K562 (cell line): Measurements from ENCODE around the gene PDIA4. TPM values are rescaled to one million over a fixed set of nuclear protein-coding genes. Genes with fewer than 3 reads are reported as not detected.

Experiments
- ATF2 ChIP-seq: sonication (generic); formaldehyde crosslinking; IDR thresholded peaks from 2 replicates; pipeline ENCODE4 v1.8.1; 2022; ENCODE audit warnings: missing genetic modification reagents
- ATF3 ChIP-seq, 2 experiments: fragments of 450-650 bp in 1 of 2; sonication (generic) in 1 of 2; formaldehyde crosslinking in 1 of 2; IDR thresholded peaks in 1 of 2; conservative IDR thresholded peaks in 1 of 2; 2 replicates each; pipeline versions ENCODE4 v1.6.1 to v1.8.1; 2016 to 2023; ENCODE audit warnings: mild to moderate bottlenecking in 2 of 2, moderate library complexity in 2 of 2, inconsistent platforms in 1 of 2, missing genetic modification reagents in 1 of 2
- BMI1 ChIP-seq: fragments of 150-350 bp; IDR thresholded peaks from 2 replicates; pipeline ENCODE4 v1.6.1; 2014; ENCODE audit warnings: low read length
- CHCHD3 ChIP-seq: fragments of 250-450 bp; sonication (Bioruptor Pico); IDR thresholded peaks from 2 replicates; pipeline ENCODE4 v2.1.2; 2022; ENCODE audit warnings: mild to moderate bottlenecking
- CLOCK ChIP-seq: fragments of 250-450 bp; sonication (Bioruptor Pico); IDR thresholded peaks from 2 replicates; pipeline ENCODE4 v1.4.0; 2020; ENCODE audit warnings: mild to moderate bottlenecking, moderate library complexity, borderline replicate concordance
- DIDO1 ChIP-seq: fragments of 450-650 bp; IDR thresholded peaks from 2 replicates; pipeline ENCODE4 v1.6.1; 2016; ENCODE audit warnings: low read depth, missing biosample characterization, missing genetic modification characterization
- E2F8 ChIP-seq: fragments of 450-650 bp; IDR thresholded peaks from 2 replicates; pipeline ENCODE4 v1.7.1; 2018; ENCODE audit warnings: mild to moderate bottlenecking, low read depth; ENCODE audit not compliant: partially characterized antibody
- ELK3 ChIP-seq: fragments of 450-650 bp; formaldehyde crosslinking; IDR thresholded peaks from 2 replicates; pipeline ENCODE4 v1.4.0; 2020; ENCODE audit warnings: mild to moderate bottlenecking
- IFI16 ChIP-seq: fragments of 250-450 bp; sonication (Bioruptor Pico); IDR thresholded peaks from 2 replicates; pipeline ENCODE4 v2.1.2; 2022; ENCODE audit warnings: mild to moderate bottlenecking, inconsistent platforms
- MCM7 ChIP-seq, 2 experiments: fragments of 450-650 bp; IDR thresholded peaks; 2 replicates each; pipeline ENCODE4 v1.6.1; 2016 to 2018
- MED1 ChIP-seq: sonication (generic); formaldehyde crosslinking; IDR thresholded peaks from 2 replicates; pipeline ENCODE4 v1.8.1; 2023; ENCODE audit warnings: missing genetic modification reagents, borderline replicate concordance
- NFE2L1 ChIP-seq: fragments of 450-650 bp; IDR thresholded peaks from 2 replicates; pipeline ENCODE4 v1.6.1; 2016; ENCODE audit warnings: missing genetic modification characterization, low read depth, mild to moderate bottlenecking, missing compliant biosample characterization, moderate library complexity, borderline replicate concordance
- NR1H2 ChIP-seq: sonication (generic); formaldehyde crosslinking; IDR thresholded peaks from 2 replicates; pipeline ENCODE4 v1.4.0; 2020; ENCODE audit warnings: mild to moderate bottlenecking, missing genetic modification reagents
- PHB2 ChIP-seq: fragments of 450-650 bp; IDR thresholded peaks from 2 replicates; pipeline ENCODE4 v1.6.1; 2017; ENCODE audit warnings: low read depth
- RBM17 ChIP-seq: fragments of 200-400 bp; formaldehyde crosslinking; IDR thresholded peaks from 2 replicates; pipeline ENCODE4 v1.6.1; 2017; ENCODE audit warnings: low read depth, mild to moderate bottlenecking, low read length, borderline replicate concordance
- SRF ChIP-seq, 2 experiments: fragments of 250-450, 450-650 bp in 1 of 2; sonication (Bioruptor Pico) in 1 of 2; sonication (generic) in 1 of 2; formaldehyde crosslinking; IDR thresholded peaks; 2 replicates each; pipeline versions ENCODE4 v1.5.0 to v1.5.1; 2020 to 2022; ENCODE audit warnings: mild to moderate bottlenecking in 1 of 2, missing genetic modification reagents in 1 of 2
- TBL1XR1 ChIP-seq, 2 experiments: IDR thresholded peaks; 2 replicates each; pipeline ENCODE4 v1.6.1; 2012; ENCODE audit warnings: improper control_type of control experiment in 2 of 2, low read length in 2 of 2, mild to moderate bottlenecking in 1 of 2
- TRIM28 ChIP-seq: fragments of 450-650 bp; IDR thresholded peaks from 2 replicates; pipeline ENCODE4 v1.6.1; 2017
- ZNF311 ChIP-seq: fragments of 250-450 bp; sonication (Bioruptor Pico); IDR thresholded peaks from 2 replicates; pipeline ENCODE4 v1.4.0; 2020; ENCODE audit warnings: mild to moderate bottlenecking, moderate library complexity
- polyA plus RNA-seq, 8 experiments: library from polyadenylated mRNA; depleted of rRNA in 4 of 8; stranded (reverse) in 5 of 8; unstranded in 3 of 8; fragments of >200 nt; fragmentation: Nextera tagmentation in 2 of 8; fragmentation: Illumina TruSeq in 1 of 8; extraction: Ambion mirVana in 2 of 8; extraction: Trizol in 1 of 8; gene quantifications; 2 replicates each; pipeline versions ENCODE4 v1.2.1 to v1.2.3, GENCODE V29; 2011 to 2014; ENCODE audit warnings: inconsistent platforms in 1 of 8, missing spikeins in 1 of 8
- total RNA-seq, 7 experiments: library from RNA; depleted of rRNA in 6 of 7; stranded (reverse); fragments of >200 nt in 6 of 7; fragmentation: Illumina TruSeq in 2 of 7; extraction: Trizol in 2 of 7; gene quantifications; 2 replicates each; pipeline versions ENCODE4 v1.2.1 to v1.2.3, GENCODE V29; 2011 to 2021; ENCODE audit warnings: low replicate concordance in 1 of 7

Gene PDIA4
- total and polyA plus RNA-seq, 9 of the 15 experiments (the other 6 are each of a cell fraction or from before 2014, with no cell fraction given), result 9.1 to 175 (median 146) TPM

- no peak for TF ChIP-seq ELK3
- no peak for TF ChIP-seq ATF2
- no peak for TF ChIP-seq NFE2L1 (tag)
- no peak for TF ChIP-seq MED1 (CRISPR knock-in tag)
- TF ChIP-seq NR1H2 (CRISPR knock-in tag), result no peak
- no peak for TF ChIP-seq RBM17
- TF ChIP-seq IFI16 (CRISPR knock-in tag), result no peak
- peak; percentile 18; the same call in 1 of the 2 replicates for TF ChIP-seq TRIM28
- no peak for TF ChIP-seq MCM7 (IDR thresholded peaks at IDR 0.05)
- TF ChIP-seq BMI1, result no peak
- peak; percentile 59 for TF ChIP-seq E2F8
- no peak for TF ChIP-seq CHCHD3 (CRISPR knock-in tag)
- no peak for TF ChIP-seq ZNF311 (CRISPR knock-in tag)
- no peak for TF ChIP-seq ATF3 (IDR thresholded peaks at IDR 0.05)
- TF ChIP-seq ATF3 (CRISPR knock-in tag; conservative IDR thresholded peaks at IDR 0.05), result no peak
- peak in 1 of 2 experiments; percentile 55; a peak in 1 of 4 replicates for TF ChIP-seq TBL1XR1 (IDR thresholded peaks at IDR 0.05; ENCODE audit: low read length in 2 of 2)
- TF ChIP-seq DIDO1 (tag), result no peak
- TF ChIP-seq SRF (CRISPR knock-in tag; IDR thresholded peaks at IDR 0.05), result no peak; a peak in 1 of 4 replicates
- TF ChIP-seq CLOCK (CRISPR knock-in tag), result no peak
- TF ChIP-seq PHB2, result no peak; the same call in 1 of the 2 replicates
Measured at GRCh38 chr7:148962823-148963582, 65.3 kb downstream of the PDIA4 start (continued).
